HG03196 (cell line): ENCODE measurements around the gene AUNIP.

Source experiments
- ATAC-seq: cut with Tn5 transposase; IDR thresholded peaks from one replicate; pipeline ENCODE4 v1.9.1; 2021; ENCODE audit not compliant: unreplicated experiment

The AUNIP gene, protein sequence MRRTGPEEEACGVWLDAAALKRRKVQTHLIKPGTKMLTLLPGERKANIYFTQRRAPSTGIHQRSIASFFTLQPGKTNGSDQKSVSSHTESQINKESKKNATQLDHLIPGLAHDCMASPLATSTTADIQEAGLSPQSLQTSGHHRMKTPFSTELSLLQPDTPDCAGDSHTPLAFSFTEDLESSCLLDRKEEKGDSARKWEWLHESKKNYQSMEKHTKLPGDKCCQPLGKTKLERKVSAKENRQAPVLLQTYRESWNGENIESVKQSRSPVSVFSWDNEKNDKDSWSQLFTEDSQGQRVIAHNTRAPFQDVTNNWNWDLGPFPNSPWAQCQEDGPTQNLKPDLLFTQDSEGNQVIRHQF

DNA sequence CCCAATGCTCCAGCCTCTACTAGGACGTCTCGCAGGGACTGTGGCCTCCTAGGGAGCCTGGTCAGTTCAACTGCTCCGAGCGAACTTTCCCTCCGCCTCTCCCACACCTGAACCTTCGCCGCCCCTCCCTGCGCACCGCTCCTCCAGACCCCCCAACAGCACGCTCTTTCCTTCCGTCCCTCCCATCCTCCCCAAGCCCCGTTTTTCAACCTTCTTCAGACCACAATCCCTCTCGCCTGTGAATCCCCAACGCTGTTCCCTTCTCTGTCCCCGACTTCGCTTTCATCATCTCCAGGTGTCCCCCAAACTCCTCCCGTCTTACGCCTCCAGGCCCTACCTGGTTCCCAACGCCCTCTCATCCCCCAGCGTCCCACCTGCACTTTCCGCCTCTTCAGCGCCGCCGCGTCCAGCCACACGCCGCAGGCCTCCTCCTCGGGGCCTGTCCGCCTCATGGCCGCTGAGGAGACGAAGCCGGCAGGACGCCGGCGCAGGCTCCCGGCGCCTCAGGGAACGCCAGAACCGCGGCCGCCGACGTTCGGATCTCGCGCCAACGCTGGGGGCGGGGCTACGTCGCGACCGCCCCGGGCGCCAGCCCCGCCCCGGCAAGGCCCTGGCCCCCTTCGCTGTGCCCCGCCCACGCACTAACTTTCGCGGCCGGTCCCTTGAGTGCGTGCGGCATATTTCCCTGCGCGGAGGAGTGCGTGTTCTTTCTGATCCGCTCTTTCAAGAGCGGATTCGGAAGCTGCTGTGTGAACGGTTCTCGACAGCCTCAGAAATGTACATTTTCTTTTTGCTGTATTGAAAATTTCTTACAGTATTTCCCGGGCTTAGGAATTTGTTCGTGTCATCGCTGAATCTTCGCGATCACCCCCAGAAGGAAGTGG is at the start of gene AUNIP:
AUNIP (minus strand) TSS at position 552 of the 884 bp plus-strand sequence; CDS start at position 452, 100 bp downstream.
- ATAC-seq: peak; percentile 66

DNA sequence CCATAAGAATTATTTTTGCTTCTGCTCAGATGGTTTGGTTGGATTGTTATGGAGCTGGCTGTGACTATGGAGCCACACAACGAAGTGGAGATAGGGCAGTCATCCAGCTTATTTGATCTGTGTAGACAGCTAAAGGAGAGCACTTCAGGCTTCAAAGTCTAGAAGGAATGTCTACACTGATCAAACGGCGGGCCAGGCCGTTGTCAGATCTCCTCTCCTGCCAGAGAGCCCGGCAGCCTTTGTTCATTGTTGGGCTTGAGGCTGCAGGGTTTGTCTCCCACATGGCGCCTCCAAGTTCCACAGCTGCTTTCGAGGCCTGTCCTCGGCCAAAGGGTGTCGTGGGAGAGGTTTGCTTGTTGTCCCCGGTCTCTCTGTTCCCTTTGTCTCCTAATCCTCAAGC is 49.8 kb upstream of the AUNIP start:
- ATAC-seq: no peak

DNA sequence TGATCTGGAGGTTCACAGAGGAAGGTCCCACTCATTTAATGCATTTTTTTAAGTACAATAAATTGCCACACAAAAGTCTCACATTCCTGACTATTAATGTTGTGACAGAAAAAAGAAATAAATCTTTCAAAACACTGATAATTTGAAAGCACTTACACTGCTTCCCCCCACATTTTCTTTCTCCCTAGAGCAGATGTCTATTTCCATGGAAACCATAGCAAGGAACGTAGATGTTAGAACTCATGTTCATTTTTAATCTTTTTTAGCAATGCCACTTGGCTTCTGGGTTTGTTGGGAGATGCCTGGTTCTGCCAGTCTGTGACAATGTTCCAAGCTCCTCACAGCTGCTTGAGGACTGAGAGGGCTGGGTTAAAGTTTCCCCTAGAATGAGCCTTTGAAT is 48.9 kb upstream of the AUNIP start:
- ATAC-seq: no peak

DNA sequence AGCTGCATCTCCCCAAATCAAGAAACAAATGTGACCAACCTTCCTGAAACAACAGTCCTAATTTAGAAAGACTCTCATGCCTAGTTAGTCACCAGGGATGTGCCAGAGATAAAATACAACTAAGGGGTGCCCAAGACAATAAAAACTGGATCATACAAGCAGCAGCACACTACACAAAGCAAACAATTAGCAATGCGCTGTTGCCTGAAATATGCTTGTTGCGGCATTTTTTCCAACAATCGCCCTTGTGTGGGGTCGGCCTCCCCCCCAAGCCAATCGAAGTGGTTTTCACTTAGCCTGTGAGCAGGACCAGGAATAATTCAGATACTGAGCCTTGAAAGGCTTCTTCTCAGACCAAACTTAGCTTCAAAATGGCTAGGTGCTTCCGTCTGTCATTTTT is 48.3 kb upstream of the AUNIP start:
- ATAC-seq: no peak

DNA sequence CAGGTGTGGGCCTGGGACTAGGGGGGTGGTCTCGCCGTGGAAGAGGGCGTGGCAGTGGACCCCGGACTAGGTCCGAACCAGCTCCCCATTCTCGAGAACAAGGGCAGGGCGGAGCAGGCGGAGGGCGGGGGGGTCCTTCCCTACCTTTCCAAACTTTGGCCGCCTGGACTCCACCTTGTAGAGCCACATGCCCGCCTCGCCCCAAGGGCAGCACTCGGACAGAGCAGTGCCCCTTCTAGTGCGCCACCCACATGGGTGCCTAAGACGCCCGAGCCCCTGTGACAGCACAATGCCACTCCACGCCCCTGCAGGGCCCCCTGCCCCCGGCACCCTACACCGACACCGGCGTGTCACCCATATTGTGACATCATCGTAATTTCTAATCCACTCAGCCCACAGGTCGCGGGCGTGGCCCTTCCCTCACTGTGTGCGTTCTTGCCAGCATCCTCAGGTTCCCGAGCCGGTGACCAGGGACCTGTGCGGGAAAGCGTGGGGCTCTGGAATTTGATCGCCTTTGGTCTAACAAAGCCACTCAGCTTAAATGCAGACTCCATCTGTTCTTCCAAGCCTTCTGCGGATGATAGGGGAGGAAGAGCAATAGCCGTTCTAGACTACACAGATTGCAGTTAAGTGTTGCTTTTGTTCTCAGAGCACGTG is 47.5 kb upstream of the AUNIP start:
- ATAC-seq: peak; percentile 7

DNA sequence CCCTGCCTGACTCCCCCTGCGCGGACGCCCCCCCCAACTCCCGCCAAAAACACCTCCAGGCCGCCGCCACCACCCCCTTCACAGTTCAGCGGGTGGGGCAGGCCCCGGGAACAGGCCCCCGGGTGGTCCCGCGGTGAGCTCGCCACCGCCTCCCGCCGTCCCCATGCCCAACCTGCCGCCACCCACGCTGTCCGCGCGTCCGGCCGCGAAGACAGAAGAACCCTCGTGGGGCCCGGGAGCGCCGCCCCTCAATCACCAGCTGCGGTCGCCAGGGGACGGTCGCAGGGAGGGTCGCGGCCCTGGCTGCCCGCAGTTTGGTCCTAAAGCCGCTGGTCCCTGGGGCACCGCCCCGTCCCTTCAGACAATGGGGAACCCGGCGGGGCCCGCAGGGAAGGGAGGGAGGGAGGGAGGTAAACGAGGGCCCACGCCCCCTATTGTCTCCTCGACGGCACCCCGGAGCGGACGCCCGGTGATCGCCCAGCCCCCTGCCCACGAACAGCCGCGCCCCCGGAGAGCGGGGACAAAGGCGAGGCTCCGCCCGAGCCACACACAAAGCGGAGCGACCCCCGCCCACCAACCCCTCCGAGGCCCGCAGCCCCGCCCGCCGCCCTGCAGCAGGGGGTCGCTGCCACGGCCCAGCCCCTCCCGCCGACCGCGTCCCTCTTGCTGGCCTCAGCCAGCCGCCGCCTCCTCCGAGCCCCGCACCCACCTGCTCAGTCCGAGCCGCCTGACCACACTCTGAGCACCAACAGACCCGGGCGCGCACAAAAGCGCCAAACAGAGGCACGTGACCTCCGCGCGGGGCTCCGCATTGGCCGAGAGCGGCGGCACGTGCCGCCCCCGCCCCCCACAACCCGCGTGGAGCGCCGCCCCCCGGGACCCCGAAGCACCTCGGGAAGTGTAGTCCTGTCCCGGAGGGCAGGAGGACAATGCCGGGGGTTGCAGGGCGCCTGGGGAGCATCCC is 46.7 kb upstream of the AUNIP start, which contains the start of gene STMN1:
STMN1 (minus strand) TSS at position 740 of the 964 bp plus-strand sequence. CDS start 1,743 bp downstream, outside the sequence.
- peak; percentile 59 for ATAC-seq

DNA sequence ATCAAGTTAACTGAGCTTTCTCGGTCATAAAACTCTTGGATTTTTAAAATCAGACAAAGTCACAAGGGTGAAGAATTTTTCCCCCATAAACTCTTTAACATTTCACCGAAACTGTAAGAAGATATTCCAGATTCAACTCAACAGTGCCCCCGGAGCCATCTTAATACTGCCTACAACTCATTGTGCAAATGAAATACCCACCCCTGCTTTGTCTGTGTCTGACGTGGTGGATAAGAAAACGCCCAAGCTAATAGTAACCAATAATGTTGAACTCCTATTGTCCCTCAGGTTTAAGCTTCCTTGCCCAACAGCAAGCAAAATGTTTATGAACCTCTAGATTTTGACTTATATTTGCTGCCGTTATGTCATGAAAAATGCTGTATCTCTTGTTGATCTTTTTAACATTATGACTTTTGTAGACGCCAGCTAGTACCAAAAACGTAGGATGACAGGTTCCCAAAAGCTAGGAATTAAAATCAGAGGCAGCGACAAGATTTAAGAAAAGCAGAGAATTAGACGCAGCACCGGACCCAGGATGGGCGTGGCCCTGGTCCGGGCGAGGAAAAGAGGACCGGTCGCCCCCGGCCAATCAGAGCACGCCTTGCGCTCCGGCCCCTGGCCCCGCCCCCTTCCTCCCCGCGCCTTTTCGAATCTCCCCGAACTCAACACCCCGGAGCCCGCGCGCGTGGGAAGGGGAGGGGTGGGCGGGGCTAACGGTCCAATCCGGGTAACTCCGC is 45.9 kb upstream of the AUNIP start:
- peak; percentile 58 for ATAC-seq

DNA sequence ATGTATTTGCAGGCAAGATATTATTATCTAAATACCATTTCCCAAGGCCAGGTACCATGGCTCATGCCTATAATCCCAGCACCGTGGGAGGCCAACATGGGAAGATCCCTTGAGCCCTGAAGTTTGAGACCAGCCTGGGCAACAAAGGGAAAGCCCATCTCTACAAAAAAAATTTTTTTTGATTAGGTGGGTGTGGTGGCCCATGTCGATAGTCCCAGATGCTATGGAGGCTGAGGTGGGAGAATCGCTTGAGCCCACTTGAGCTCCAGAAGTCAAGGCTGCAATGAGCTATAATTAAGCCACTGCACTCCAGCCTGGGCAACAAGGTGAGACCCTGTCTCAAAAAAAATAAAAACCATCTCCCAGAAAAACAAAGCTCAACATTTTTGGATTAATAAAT is 44.7 kb upstream of the AUNIP start:
- ATAC-seq: no peak

DNA sequence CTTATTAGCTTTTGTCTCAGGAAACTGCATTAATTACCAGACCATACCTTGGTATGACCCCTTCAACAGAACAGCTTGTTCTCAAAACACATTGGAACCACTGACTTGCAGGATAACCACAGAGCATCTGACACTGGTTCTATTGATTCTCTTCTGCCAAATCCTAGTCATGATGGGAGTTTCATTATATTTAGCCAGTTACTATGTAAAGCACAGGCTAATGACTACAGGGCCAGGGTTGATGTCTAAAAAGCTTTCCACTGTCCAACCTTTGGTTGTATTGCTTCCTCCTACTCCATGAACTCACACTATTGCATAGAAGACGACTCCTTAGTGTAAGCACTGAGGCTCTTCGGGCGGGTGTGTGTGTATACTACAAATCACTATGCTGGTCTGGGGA is 43.2 kb upstream of the AUNIP start:
- no peak for ATAC-seq

DNA sequence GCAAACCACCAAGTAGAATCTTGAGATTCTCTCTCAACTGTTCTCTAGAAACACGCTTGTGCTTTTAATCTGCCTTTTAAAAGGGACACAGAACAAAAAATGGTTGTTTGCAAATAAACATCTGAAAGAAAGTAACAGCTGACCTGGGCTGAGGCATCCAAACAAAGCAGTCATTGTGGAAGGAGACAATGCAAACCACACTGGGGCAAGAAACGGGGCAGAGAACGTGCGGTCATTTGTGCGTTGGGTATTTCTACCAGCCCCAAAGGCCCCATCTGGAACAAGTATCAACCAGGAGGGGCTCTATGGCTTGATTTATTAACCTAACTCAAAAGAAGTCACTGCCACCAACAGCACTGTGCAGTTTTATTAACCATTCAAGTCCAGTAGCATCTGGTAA is 41.0 kb upstream of the AUNIP start:
- no peak for ATAC-seq

DNA sequence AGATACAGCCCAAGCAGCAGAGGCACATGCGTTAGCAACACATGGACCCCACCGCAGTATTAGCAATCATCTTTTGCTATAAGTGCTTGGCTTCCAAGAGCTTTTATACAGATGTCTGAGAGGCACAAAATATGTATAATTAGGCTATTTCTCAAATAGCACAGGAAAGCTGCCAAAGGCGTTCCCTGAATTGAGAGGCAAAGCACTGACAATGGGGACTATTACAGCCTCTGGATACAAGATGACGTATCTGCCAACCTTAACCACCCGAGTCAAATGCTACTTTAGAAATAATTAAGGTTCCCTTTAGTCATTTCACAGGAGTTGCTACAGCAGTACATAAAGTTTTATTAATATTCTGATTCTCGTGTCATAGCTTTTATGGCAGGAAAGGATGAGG is 40.5 kb upstream of the AUNIP start:
- no peak for ATAC-seq

DNA sequence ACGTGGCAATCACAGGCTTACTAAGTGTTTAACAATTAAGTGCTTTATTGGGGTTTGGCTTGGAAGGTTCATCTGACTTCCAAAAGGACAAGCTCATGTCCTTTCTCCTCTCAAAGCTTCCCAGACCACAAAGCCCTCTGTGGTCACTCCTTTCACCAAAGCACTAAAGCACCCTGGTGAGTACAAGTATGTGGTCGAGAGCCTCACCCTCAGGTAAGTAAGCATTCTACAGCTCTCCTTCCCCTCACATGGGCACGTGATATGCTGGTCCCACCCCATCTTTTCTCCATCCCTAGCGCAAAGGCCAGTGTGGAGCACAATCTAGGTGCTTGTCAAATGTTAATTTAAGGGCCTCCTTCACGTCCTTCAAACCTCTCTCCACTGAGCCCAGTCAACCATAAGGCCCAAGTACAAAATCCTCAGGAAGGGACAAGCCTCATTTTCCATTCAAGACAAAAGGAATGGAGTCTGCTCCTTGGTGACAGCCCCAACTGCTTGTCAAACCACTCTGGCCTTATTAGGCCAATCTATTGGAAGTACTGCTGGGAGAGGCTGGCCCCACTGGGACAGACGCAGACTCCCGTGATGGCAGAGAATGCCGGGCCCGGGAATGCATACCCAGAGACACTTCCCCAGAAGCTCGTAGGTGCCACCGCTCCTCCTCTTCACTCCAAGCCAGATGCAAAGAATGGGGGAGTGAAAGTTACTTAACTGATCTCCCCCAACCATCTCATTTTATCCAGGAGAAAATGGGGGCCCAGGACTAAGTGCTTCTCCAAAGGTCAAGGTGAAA is 39.2 kb upstream of the AUNIP start:
- ATAC-seq: no peak

DNA sequence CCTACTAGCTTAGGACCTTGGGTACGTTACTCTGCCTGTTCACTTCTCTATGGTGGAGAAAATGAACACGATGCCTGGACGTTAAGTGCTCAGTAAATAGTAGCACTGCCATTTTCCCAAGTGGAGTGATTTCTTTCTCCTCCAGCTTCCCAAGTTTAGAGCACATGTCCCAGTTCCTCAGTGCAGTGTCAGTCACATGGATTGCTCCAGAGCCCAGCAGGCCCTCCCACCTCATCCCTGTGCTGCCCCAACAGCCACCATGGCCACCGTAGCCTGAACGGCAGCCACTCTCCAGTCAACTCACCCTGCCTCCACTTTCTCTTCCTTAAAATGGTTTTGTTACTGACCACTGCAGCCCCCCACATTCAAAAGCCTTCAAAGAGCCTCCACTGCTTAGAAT is 38.5 kb upstream of the AUNIP start:
- no peak for ATAC-seq

DNA sequence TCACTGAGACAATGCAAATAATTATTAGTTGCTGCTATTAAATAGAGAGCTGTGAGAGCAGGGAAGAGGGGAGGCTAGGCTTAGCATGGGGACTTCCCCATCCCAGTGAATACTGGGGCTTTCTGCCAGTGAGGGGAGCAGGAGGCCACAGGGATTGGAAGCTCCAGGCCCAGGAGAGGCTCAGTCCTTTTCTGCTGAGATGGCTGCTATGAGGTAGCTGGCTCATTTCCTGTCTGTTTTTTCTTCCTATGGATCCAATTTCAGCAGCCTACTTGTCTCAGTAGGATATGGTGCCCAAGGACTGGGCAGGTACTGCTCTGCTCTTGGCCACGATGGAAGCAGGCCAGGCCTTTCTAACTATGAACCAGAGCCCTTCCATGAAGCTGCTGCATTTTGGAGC is 37.0 kb upstream of the AUNIP start:
- no peak for ATAC-seq

DNA sequence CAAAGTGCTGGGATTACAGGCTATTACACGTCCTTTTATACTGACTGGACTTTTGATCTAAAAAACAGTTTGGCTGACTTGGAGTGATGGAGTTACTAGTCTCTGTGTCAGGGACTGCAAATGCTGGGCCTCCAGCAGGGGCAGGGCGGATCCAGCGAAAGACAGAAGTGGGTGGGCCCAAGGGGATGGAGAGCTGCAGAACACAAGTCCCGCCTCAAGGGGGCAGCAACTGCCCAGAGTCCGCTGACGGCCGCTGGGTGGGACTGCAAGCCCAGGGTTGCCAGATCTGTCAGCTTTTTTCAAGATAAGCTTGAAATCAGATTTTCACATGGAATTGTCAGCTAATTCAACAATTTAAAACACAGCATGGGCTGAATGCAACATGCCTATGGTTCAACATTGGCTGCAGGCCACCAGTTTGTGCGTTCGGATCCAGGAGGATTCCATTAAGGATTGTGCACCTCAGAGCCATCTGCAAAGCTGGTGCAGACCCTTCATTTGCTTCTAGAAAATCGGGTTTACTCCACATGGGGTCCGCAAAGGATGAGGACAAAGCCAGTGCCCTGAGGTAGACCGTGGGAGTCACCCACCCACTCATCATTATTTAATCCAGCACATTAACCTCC is 36.2 kb upstream of the AUNIP start:
- peak; percentile 67 for ATAC-seq

DNA sequence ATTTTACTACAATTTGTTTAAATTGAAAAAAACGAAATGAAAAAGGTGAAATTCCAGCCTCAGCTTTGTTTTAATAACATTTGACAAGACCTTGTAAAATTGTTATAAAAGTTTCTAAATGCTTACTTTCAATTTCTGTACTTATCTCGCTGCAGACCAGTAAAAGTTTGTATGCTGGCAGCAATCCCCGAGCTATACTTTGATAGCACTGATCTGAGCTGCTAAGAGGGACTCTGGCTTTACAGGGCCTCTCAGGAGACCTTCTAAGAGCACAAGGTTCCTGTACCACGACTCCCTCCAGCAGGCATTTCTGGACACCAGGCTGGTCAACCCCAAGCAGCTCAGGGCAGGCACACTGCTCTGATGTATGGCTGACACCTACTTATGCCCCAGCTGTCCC is 33.9 kb upstream of the AUNIP start:
- no peak for ATAC-seq

DNA sequence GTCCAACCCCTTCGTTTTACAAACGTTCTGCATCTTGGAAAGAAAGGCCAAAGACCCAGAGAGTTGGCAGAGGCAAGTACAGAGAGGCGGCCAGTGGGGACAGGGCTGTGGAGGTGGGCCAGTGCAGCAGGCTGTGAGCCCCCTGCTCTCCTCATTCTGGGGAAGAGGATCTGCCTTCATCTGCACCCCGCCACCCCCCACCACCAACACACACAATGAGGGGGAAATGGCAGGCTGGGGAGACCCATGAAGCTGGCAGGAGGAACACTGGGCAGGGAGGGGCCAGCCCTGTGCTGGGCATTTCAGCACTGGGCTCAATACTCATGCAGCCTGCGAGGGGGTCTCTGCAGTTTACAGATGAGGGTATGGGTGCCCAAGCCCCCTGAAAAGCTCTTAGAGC is 32.3 kb upstream of the AUNIP start:
- ATAC-seq: no peak

DNA sequence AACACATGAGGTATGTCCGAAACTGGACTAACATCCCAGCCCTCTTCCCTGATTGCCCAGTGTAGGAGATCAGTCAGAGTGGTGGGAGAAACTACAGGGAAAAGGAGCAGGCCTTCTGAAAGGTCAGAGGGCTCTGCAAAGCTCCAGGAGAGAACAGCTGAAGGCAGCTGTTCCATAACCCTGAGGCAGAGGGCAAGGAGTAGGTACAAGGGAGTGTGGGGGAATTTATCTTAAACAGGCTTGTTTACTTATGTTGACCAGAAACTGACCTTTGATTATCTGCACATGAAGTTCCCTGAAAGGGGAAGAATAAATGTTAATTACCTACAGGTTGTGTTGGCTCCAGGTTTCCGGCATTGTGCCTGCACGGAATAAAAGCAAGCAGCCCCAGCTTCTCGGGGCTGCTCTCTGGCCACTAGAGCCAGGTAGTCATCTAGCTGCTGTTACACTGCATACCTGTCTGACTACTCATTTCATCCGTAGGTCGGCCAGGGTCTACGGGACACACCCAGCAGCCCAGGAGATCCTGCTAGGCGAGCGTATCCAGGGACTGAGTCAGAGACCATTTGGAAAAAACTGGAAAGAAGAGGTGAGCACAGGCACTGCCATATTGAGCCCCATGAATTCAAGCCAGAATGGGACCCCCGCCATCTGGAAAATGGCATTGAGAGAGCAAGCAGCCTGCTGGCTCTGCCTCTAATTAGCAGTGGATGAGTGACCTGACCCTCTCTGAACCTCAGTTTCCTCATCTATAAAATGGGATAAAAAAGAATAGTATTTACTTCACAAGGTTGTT is 31.2 kb upstream of the AUNIP start:
- ATAC-seq: no peak
